Erythroblast (primary cell): ENCODE results near the gene SHISAL1.

Experiments used
- GATA1 ChIP-seq: IDR thresholded peaks from 2 replicates; pipeline ENCODE4 v1.6.1; 2011; ENCODE audit warnings: low read depth, mild to moderate bottlenecking, control low read depth, low read length, moderate library complexity
- POLR2A ChIP-seq: IDR thresholded peaks from 2 replicates; pipeline ENCODE4 v1.6.1; 2011; ENCODE audit warnings: mild to moderate bottlenecking, low read length

DNA sequence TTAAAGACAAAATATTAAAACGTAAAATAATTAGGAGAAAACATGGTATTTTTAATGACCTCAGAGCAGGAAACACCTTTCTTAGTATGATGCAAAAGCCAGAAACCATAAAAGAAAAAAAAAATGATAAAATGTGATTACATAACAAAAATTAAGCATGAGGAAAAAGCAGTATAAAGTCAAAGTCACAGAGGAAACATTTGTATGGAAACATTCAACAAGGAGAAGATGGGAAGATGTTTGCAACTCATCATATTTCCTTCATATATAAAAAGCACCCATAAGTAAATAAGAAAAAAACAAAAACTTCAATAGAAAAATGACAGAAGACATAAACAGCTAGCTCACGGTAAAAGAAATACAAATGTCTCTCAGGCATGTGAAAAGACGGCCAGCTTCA lies 17.3 kb downstream of the SHISAL1 start:
- TF ChIP-seq POLR2A, result no peak
- TF ChIP-seq GATA1, result no peak
